Activated CD4-positive, alpha-beta T cell treated with anti-CD3 and anti-CD28 coated beads, Interleukin-2, Interleukin-4, amounts not matched to agents 100 ng/mL and 50 ng/mL, durations not matched to agents 16 hours and 8 hours (primary cell): ENCODE results near the gene EMX1.

ENCODE experiments used
- DNase-seq: peaks from one replicate; pipeline ENCODE4 v3.0.0-alpha.2; 2020; ENCODE audit warnings: low spot score

Gene EMX1

DNA sequence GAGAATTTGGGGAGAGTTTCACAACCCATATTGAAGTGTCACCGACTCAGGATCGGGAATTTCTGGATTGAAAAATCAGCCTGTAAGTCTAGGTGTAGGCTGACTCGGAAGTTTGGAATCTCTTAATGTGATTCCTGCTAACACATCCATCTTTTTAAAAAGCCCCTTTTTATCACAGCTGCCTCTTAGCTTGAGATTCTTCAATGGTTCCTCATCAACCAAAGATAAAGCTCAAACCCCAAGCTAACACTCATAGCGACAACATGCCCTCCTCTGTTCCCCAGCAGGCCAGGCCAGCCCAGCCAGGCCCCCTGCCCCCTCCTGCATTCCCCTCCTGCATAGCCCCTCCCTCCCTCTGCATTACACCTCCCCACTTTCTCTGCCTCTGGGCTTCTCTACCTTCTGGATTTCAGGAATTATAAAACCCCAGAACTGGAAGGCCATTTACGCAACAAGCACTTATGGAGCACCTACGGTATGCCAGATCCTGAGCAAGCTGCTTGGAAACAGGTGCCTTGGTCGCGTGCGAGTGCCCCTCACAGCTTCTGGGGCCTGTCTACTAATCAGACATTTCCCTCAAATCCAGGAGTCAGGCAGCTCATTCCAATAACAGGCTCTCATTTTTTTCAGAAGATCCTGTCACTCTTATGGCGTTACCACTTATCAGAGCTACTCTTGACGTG is 63.4 kb downstream of the EMX1 start:
- DNase-seq = no peak

DNA sequence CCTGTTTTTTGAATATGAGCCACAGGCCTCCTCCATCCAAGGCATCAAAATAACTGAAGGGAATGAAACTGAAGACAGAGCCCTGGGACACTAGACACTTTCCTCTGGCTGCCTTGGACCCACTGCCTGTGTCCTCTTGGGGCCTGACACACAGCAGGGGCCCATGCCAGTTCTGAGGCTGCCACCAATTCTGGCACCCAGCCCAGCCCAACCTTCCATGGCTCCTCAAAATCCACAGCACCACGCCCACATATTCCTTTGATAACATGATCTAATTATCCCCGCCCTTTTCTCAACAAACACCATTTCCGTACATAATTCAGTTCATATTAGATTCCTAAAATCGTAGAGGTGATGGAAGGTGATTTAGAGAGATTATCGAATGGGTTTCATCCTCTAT is 64.2 kb downstream of the EMX1 start:
- no peak for DNase-seq

DNA sequence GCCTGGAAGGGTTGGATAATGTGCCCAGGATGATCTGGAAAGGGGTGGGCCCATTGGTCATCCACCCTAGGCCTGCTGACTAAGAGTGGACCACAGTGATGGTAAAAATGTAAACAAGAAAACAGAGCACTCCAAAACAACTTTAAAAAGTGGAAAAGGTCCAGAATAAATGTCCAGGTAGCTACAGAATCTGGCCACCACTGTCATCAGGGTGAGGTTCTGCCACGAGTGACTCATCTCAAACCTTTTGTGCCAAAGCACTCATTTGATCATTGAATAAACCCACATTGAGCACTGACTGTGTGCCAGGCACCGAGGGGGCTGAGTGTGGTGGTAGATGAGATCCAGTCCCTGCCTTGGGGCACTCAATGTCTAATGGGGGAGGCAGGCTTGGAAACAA is 64.9 kb downstream of the EMX1 start:
- no peak for DNase-seq

DNA sequence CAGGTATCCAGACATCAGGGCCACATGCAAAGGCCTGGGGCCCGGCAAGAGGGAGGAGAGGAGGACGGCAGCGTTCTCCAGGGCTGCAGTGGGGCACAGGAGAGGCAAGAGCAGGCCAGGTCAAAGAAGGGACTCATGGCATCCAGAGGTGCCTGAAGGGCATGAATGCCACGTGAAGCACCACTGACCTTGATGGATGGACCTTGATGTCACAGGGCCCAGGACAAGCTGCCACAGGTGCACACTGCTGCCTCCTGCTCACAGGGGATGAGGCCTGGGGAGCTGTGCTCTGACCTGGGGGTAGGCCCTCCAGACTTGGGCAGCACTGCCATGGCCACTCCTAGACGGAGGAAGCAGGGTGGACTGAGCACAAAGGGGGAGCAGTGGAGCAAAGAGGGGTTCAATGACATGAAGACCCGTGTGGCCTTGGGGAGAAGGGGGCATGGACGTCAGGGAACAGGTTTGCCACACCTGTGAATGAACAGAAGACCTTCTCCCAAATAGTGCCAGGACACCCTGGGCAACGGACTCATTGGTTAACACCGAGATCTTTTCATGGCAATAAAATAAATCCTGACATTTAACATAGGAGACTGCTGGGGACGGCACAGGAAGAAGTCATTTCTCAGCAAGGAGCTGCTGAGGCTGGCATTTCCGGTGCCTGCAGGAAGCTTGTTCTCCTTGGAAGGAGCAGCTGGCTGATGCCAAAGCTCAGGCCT is 65.6 kb downstream of the EMX1 start:
- no peak for DNase-seq

DNA sequence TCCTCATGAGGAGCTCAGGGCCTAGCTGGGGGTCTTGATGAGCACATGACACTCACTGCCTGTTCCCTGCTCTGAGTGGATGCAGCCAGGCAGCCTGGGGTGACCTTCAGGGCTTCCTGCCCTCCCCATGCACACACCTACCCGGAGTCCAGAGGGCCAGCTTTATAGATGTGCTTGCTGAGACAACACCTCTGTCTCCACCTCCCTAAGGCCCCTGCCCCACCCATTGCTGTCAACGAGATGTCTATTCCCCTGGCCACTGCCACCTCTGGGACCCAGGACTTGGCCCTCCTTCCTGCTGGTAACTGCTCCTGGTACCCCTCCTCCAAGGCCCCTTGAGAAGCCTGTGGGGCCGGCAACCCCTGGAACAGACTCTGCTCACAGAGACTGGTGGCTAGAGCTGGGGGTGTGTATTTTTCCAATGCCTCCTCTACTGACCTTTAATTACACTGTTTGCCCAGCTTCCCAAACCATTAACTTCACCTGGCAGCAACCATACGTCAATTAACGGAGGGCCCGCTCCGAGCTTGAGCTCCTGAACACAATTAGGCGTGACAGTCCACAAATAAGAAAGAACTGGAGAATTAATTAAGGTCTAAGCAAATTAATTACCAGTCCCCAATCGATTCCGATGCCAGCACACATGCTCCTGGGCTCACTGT is 66.3 kb downstream of the EMX1 start:
- no peak for DNase-seq

DNA sequence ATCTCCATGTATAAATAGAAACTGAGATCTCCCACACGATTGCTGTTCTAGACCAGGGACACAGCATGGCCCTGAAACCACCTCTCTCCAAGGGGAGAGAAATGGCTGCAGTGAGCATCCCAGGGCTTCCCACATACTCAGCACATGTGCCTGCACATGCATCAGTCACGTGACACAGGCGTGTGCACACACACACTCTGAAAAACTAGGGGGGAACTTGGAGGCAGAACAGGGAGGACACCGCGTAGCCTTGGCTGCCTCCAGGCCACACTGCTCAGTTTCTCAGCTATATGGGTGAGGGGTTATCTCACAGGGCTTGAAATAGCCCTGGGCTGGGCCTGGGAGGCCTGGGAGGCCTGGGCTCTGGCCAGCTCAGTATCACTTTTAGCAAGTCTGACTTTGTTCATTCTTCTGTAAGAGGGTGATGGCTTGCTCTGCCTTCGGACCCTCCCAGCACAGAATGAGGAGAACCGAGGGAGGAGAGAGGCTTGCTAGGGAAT is 66.9 kb downstream of the EMX1 start:
- DNase-seq = no peak
